Caki2 (cell line): ENCODE data around the gene AQP6. TPM values are rescaled to one million over a fixed set of nuclear protein-coding genes. Genes with fewer than 3 reads are reported as not detected.

Experiments
- DNase-seq: peaks from one replicate; pipeline ENCODE4 v3.0.0-alpha.2; 2015; ENCODE audit warnings: low read depth
- in situ Hi-C: cut with HindIII; loops from 2 replicates; pipeline ENCODE4 v1.10.0; 2016; ENCODE audit warnings: low sequenced_read_pairs, low pct_unique_long_range_greater_than_20kb, mixed read lengths
- total RNA-seq: library from RNA; depleted of rRNA; stranded (reverse); fragments of >200 nt; shearing (Covaris generic); gene quantifications from 2 replicates; pipeline ENCODE4 v1.2.3, GENCODE V29; 2014; ENCODE audit warnings: low replicate concordance; rRNA removed

The AQP6 gene
- total RNA-seq, 1 experiment from 2014 or later: not detected

DNA sequence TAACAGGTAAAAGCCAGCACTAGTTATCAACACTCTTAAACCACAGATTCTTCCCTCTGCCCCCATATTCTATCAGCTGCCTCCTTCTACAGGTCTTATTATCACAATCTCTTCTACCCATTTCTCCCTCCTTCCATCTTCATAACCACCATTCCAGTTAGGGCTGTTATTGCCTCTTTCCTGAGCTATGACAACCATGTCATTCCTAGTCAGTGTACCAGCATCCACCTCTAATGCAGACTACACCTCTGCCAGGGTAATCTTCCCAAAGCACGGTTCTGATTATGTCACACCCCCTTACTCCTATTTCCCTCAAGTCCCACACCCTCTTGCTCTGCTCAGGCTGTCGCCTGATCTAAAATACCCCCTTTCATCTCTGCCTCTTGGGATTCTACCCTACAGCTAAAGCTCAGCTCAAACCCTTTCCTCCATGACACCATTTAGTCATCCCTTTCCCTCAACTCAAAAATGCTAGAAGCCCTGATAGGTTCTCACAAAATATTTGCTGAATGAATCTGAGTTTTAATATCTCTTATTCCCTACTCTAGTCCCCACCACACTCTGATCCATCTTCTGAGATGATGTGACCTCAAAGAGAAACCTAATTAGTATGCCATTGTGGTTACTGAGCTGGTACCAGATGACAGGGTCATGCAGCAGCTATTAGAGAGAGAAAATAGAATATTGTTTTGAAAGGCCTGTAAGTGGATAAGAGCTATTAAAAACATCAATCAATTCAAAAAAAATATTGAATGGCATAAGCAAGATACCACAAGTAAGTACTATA is 40.8 kb downstream of the AQP6 start:
- no peak for DNase-seq
- in situ Hi-C loops: no loop called here

DNA sequence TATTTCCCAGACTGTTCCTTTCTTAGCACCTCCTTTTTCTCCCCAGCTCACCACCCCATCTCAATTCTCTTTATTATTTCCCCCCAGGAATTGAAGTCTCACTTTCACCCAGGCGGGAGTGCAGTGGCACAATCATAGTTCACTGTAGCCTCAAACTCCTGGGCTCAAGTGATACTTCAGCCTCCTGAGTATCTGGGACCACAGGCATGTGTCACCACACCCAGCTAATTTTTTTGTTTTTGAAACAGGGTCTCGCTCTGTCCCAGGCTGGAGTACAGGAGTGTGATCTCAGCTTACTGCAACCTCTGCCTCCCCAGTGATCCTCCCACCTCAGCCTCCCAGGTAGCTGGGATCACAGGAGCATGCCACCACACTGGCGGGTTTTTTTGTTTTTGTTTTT is 41.6 kb downstream of the AQP6 start:
- in situ Hi-C loops: no loop called here

DNA sequence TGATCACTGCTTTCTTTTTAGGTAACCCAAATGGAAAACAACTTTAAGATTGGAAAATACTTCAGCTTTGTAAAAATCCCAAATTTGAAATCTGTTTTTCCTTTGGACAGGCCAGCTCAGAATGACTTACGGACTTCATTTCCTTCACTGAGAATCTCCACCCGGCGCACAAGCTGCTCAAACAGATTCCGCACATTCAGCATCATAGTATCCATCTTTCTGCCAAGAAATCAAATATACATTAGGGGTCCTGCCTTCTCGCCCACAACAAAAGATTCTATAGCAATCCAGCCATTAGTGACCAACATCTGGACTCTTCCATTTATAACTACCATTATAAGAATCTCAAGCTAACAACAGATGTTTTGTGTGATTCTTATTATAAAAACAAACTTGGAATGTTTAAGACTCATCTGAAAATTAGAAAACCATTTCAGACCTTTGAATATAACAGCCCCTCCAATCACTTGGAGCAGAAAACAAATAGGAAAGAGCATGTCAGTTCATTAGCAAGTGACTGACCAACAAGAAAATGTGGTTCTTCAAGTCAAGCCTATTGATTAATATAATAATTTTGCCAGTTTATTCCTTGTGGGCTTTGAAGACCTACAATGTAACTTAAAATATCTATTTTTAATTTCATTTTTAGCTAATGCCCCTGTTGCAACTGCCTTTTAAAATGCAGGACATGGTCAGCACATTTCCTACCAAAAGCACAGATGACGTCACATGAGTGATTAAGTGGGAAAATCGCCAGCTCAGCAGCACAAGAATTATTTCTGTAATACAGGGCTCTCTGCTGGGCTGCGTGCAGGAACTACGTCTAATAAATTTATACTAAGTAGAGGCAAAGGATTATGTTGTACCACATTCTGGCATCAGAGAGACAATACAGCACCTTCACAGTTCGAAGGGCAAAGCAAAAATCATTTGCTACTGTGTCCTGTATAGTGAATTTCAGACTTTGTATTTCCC is 44.0 kb downstream of the AQP6 start:
- DNase-seq: no peak
- in situ Hi-C loops: no loop called here

More for the DNA sequence above, 41.6 kb downstream of the AQP6 start:
- no peak for DNase-seq

DNA sequence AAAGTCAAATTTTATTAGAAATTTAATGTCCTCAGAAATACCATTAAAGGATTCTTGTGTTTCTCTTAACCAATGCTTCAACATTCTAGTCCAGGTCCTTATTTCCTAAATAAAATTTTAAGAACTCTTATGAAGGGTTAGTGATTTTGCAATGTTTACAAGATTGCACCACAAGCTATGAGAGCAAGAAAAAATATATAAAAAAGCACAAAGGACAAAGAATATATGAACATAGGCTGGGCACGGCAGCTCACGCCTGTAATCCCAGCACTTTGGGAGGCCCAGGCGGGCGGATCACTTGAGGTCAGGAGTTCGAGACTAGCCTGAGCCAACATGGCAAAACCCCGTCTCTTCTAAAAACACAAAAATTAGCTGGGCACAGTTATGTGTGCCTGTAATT is 44.9 kb downstream of the AQP6 start:
- in situ Hi-C loops: no loop called here

DNA sequence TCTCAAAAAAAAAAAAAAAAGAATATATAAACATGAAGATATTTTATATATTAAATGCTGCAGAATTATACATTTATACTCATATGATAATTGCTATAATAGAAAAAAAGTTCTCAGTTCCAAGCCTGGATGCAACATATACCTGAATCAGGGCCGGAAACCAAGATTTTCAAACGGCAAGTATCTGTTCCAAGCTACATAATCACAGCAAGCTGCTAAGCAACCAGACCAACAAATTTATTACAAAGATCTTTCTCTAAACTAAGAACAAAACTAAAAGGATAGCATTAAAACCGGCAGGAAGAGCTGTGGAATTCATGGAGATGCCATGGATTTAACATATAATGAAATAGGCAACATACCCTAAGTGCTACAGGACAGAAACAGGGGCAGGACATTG is 45.4 kb downstream of the AQP6 start:
- in situ Hi-C loops: no loop called here

More for the DNA sequence above, 44.9 kb downstream of the AQP6 start:
- no peak for DNase-seq

GRCh38 chr12:50018968-50019367 is 46.2 kb downstream of the AQP6 start:
- in situ Hi-C loops: no loop called here
- DNase-seq: no peak

More for the DNA sequence above, 45.4 kb downstream of the AQP6 start:
- DNase-seq: no peak

- no peak for DNase-seq
- in situ Hi-C loops: no loop called here
Observed at GRCh38 chr12:50019524-50019923, 46.8 kb downstream of the AQP6 start.

- in situ Hi-C loops: no loop called here
Observed at GRCh38 chr12:50021031-50021430, 48.3 kb downstream of the AQP6 start.

DNA sequence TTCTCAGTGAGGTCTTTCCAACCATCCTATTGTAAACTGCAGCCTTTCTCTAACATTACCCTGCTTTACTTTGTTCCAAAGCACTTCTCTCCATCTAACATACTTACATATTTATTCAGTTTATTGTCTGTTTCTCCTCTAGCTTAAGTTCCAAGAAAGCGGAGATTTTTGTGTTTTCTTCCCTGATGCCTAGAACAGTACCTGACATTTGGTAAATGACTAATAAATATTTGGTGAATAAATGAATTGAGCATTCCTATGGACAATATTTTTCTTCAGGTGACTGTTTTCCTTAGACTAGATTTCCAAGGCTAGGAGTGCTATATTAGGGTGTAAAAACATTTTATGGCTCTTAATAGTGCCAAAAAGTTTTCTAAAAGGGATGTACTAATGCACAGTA is 50.2 kb downstream of the AQP6 start:
- DNase-seq: no peak
- in situ Hi-C loops: no loop called here

More at GRCh38 chr12:50021031-50021430, 48.3 kb downstream of the AQP6 start:
- DNase-seq: no peak

GRCh38 chr12:50024227-50024626 is 51.5 kb downstream of the AQP6 start:
- no peak for DNase-seq
- in situ Hi-C loops: no loop called here

DNA sequence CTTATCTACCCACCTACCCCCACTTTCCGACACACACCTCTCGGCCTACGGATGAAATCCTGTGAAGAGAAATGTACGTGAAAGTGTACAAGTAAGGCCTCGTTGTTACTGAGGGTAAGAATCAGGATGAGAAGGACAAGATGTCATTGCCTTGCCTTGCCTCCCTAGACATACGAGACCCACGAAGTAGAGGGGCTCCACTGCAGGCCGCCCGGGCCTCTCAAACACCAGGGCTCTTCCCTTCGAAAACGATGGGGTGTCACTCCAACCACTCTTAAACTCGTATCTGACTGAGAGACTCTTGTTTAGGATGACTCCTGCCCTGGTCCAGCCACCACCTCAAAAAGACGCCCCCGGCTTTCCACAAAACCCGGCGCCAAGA is 52.0 kb downstream of the AQP6 start:
- peak; percentile 51 for DNase-seq
- in situ Hi-C loops: no loop called here

DNA sequence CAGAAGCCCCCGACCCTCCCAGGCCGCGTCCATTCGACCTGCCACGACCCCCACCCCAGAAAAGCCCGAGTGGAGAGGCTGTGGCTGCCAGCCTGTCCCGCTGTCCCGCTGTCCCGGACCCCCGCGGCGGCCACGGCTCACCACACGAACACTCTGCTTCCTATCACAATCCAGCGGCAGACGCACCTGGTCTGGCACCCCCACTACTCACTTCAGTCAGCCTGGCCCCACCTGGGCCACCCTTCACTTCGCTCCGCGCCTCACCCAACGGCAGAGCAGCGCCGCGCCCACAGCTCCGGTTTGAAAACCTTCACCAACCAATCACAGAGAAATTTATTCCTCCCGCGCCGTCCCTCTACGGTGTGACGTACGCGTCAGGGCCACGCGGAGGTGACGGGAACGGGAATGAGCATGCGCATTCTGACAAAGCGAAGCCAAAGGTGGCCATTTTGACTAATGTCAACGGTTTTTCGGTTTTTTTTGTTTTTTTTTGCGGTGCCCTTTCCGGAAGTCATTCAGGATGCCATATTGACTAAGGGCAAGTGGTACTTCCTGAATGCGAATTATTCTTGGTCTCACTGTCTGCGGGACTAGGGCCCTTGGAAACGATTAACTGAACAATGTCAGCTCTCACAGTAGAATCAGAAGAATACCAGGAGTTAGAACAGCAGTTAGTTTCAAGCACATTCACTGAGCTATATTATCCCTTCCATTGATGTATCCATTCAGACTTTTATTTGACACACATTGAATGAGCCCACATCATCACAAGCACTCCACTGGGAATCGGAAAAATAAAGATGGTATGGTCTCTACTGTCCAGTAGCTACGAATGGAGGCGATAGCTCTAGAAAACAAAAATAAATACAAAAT is 52.7 kb downstream of the AQP6 start, which contains the start of gene RACGAP1:
Gene RACGAP1 (minus strand): TSS at position 308 of the 873 bp plus-strand sequence. CDS start 8,779 bp downstream, outside the sequence.
- in situ Hi-C loops: no loop called here
- DNase-seq: peak; percentile 99

GRCh38 chr12:50026691-50027090 is 53.9 kb downstream of the AQP6 start:
- in situ Hi-C loops: no loop called here
- DNase-seq: no peak

Other genes with a start within 250 kb of the AQP6 start
- gene TMBIM6, start 231.4 kb upstream of the AQP6 start, total RNA-seq: 590 and 628 TPM in 2 replicates
- 5.8 and 7.5 TPM in 2 replicates for gene NCKAP5L, start 144.5 kb upstream of the AQP6 start, total RNA-seq
- 3.2 and 3.4 TPM in 2 replicates for gene BCDIN3D, start 129.8 kb upstream of the AQP6 start, total RNA-seq
- gene FAIM2, start 69.0 kb upstream of the AQP6 start, total RNA-seq: not detected in 2 replicates
- gene AQP2, start 22.2 kb upstream of the AQP6 start, total RNA-seq: not detected in 2 replicates
- not detected in 2 replicates for gene AQP5, start 11.1 kb upstream of the AQP6 start, total RNA-seq
- gene RACGAP1, start 52.5 kb downstream of the AQP6 start, total RNA-seq: 195 and 213 TPM in 2 replicates
- gene ASIC1, start 84.6 kb downstream of the AQP6 start, total RNA-seq: 0.74 and 5.8 TPM in 2 replicates
- 61.0 and 61.9 TPM in 2 replicates for gene SMARCD1, start 112.4 kb downstream of the AQP6 start, total RNA-seq
- gene GPD1, start 131.1 kb downstream of the AQP6 start, total RNA-seq: not detected in 2 replicates
- 74.0 and 127 TPM in 2 replicates for gene COX14, start 139.3 kb downstream of the AQP6 start, total RNA-seq
- 47.1 and 78.6 TPM in 2 replicates for gene CERS5, start 194.4 kb downstream of the AQP6 start, total RNA-seq